ENCODE measurements around the gene MORC2. TPM values are rescaled to one million over a fixed set of nuclear protein-coding genes. Genes with fewer than 3 reads are reported as not detected.
A peak's percentile ranks its signal among the peaks of the same experiment; 100 is the strongest.

The MORC2 gene
- total and polyA plus RNA-seq, 2 experiments from 2014 or later: 19.4 to 30.3 TPM

GRCh38 chr22:30884211-30885000, 84.2 kb downstream of the MORC2 start:
- no peak for DNase-seq (ENCODE audit: low read depth in 1 of 2, low spot score in 1 of 2)

GRCh38 chr22:30883586-30884145, 84.9 kb downstream of the MORC2 start:
- no peaks in the 10 kb centered on the region for H3K36me3 ChIP-seq
- H3K27ac ChIP-seq: no peak overlapping the region
- H3K9me3 ChIP-seq (ENCODE audit: low read depth): no peaks in the 10 kb centered on the region
- no peak for DNase-seq (ENCODE audit: low read depth in 1 of 2, low spot score in 1 of 2)
- H3K4me3 ChIP-seq: no peak overlapping the region
- H3K27me3 ChIP-seq: no peaks in the 10 kb centered on the region
- no peak for TF ChIP-seq CTCF (IDR thresholded peaks at IDR 0.05; ENCODE audit: low read depth, low read length)
- H3K4me1 ChIP-seq (ENCODE audit: low read depth): peaks cover 34% of the 10 kb centered on the region

More at GRCh38 chr22:30884211-30885000, 84.2 kb downstream of the MORC2 start:
- Histone ChIP-seq H3K36me3 (no peaks in the 10 kb centered on the region), H3K4me1 (ENCODE audit: low read depth) (peaks cover 27% of the 10 kb centered on the region), H3K4me3 (no peak overlapping the region), H3K27ac (no peak overlapping the region), H3K9me3 (ENCODE audit: low read depth) (no peaks in the 10 kb centered on the region), H3K27me3 (no peaks in the 10 kb centered on the region)
- TF ChIP-seq CTCF (IDR thresholded peaks at IDR 0.05; ENCODE audit: low read depth, low read length): no peak

- DNase-seq (ENCODE audit: low read depth in 1 of 2, low spot score in 1 of 2): no peak
- H3K27me3 ChIP-seq: no peaks in the 10 kb centered on the region
- no peaks in the 10 kb centered on the region for H3K36me3 ChIP-seq
- no peak for TF ChIP-seq CTCF (IDR thresholded peaks at IDR 0.05; ENCODE audit: low read depth, low read length)
- H3K9me3 ChIP-seq (ENCODE audit: low read depth): no peaks in the 10 kb centered on the region
- H3K4me3 ChIP-seq: no peak overlapping the region
- peaks cover 34% of the 10 kb centered on the region for H3K4me1 ChIP-seq (ENCODE audit: low read depth)
- no peak overlapping the region for H3K27ac ChIP-seq
These were observed 85.5 kb downstream of the MORC2 start for GRCh38 chr22:30882974-30883533.

- Histone ChIP-seq H3K27ac (peak overlapping the region; percentile 62), H3K27me3 (no peaks in the 10 kb centered on the region), H3K4me3 (no peak overlapping the region), H3K36me3 (no peaks in the 10 kb centered on the region), H3K4me1 (ENCODE audit: low read depth) (peaks cover 34% of the 10 kb centered on the region), H3K9me3 (ENCODE audit: low read depth) (no peaks in the 10 kb centered on the region)
- no peak for DNase-seq (ENCODE audit: low read depth in 1 of 2, low spot score in 1 of 2)
- no peak for TF ChIP-seq CTCF (IDR thresholded peaks at IDR 0.05; ENCODE audit: low read depth, low read length)
These were observed 86.3 kb downstream of the MORC2 start for GRCh38 chr22:30882184-30882717.

- no peaks in the 10 kb centered on the region for H3K36me3 ChIP-seq
- peaks cover 34% of the 10 kb centered on the region for H3K4me1 ChIP-seq (ENCODE audit: low read depth)
- H3K27ac ChIP-seq: peak overlapping the region; percentile 62
- no peaks in the 10 kb centered on the region for H3K9me3 ChIP-seq (ENCODE audit: low read depth)
- no peak overlapping the region for H3K4me3 ChIP-seq
- no peak for TF ChIP-seq CTCF (IDR thresholded peaks at IDR 0.05; ENCODE audit: low read depth, low read length)
- peak; percentile 13 to 81 for DNase-seq (ENCODE audit: low read depth in 1 of 2, low spot score in 1 of 2)
- H3K27me3 ChIP-seq: no peaks in the 10 kb centered on the region
These were observed 87.0 kb downstream of the MORC2 start for GRCh38 chr22:30881361-30882183.

All from cardiac muscle cell (in vitro differentiated cells and primary cell).